Astrocyte (in vitro differentiated cells and primary cell): ENCODE results near the gene CAPN3.

ENCODE experiments used
- CTCF ChIP-seq: IDR thresholded peaks from 2 replicates; pipeline ENCODE4 v1.5.1; 2011; ENCODE audit warnings: low read depth, mild to moderate bottlenecking, inconsistent platforms, low read length, moderate library complexity; ENCODE audit not compliant: insufficient read depth
- EZH2 ChIP-seq: IDR thresholded peaks from 2 replicates; pipeline ENCODE4 v1.6.1; 2012; ENCODE audit warnings: mild to moderate bottlenecking, low read length, inconsistent platforms; ENCODE audit not compliant: insufficient read depth

GRCh38 chr15:42359985-42360384, 684 bp downstream of the CAPN3 start:
- TF ChIP-seq CTCF, result no peak
- no peak for TF ChIP-seq EZH2
